ENCODE data around the gene TARP.
A peak's percentile ranks its signal among the peaks of the same experiment; 100 is the strongest.

TARP gene

GRCh38 chr7:38224392-38224791 lies 49.0 kb downstream of the TARP start:
- Histone ChIP-seq H3K4me1 (no peaks in the 10 kb centered on the region), H3K36me3 (peaks cover 0 to 33% of the 10 kb centered on the region in 2 donors), H3K27me3 (no peaks in the 10 kb centered on the region), H3K9me3 (no peaks in the 10 kb centered on the region), H3K4me3 (no peak overlapping the region), H3K27ac (no peak overlapping the region)
- intact Hi-C loops (cut with DNase I): loop anchor here (5.0 kb wide), 2 partner anchors 117 to 322 kb away; no protein-coding TSS in a partner anchor
- TF ChIP-seq POLR2AphosphoS5 (IDR thresholded peaks at IDR 0.05; ENCODE audit: insufficient read depth in 1 of 2, low read depth in 1 of 2) (no peak), POLR2A (IDR thresholded peaks at IDR 0.05) (no peak), CTCF (IDR thresholded peaks at IDR 0.05) (no peak)
- DNase-seq (ENCODE audit: extremely low spot score in 2 of 2): no peak

GRCh38 chr7:38223306-38223705 lies 50.1 kb downstream of the TARP start:
- peaks cover 0 to 31% of the 10 kb centered on the region in 2 donors for H3K36me3 ChIP-seq
- no peak overlapping the region for H3K4me3 ChIP-seq
- H3K9me3 ChIP-seq: no peaks in the 10 kb centered on the region
- intact Hi-C loops (cut with DNase I): loop anchor here (5.0 kb wide), 2 partner anchors 116 to 321 kb away; no protein-coding TSS in a partner anchor
- H3K4me1 ChIP-seq: no peaks in the 10 kb centered on the region
- no peak for DNase-seq (ENCODE audit: extremely low spot score in 2 of 2)
- no peak overlapping the region for H3K27ac ChIP-seq
- TF ChIP-seq POLR2A (IDR thresholded peaks at IDR 0.05) (no peak), POLR2AphosphoS5 (IDR thresholded peaks at IDR 0.05; ENCODE audit: insufficient read depth in 1 of 2, low read depth in 1 of 2) (no peak), CTCF (IDR thresholded peaks at IDR 0.05) (no peak)
- H3K27me3 ChIP-seq: no peaks in the 10 kb centered on the region

- H3K4me3 ChIP-seq: no peak overlapping the region
- H3K9me3 ChIP-seq: no peaks in the 10 kb centered on the region
- H3K4me1 ChIP-seq: no peaks in the 10 kb centered on the region
- TF ChIP-seq POLR2A (IDR thresholded peaks at IDR 0.05) (no peak), CTCF (IDR thresholded peaks at IDR 0.05) (peak; percentile 73 to 92 (median 91)), POLR2AphosphoS5 (IDR thresholded peaks at IDR 0.05; ENCODE audit: insufficient read depth in 1 of 2, low read depth in 1 of 2) (peak in 1 of 2 donors; percentile 37)
- H3K27ac ChIP-seq: no peak overlapping the region
- peaks cover 0 to 37% of the 10 kb centered on the region in 2 donors for H3K36me3 ChIP-seq
- intact Hi-C loops (cut with DNase I): loop anchor here (5.0 kb wide), 2 partner anchors 115 to 320 kb away; no protein-coding TSS in a partner anchor
- DNase-seq (ENCODE audit: extremely low spot score in 2 of 2): no peak
- H3K27me3 ChIP-seq: no peaks in the 10 kb centered on the region
These were observed 50.8 kb downstream of the TARP start for GRCh38 chr7:38222481-38223096.

GRCh38 chr7:38220452-38220851 lies 53.0 kb downstream of the TARP start:
- Histone ChIP-seq H3K27me3 (no peaks in the 10 kb centered on the region), H3K4me1 (peaks cover 5% of the 10 kb centered on the region), H3K36me3 (peaks cover 0 to 47% of the 10 kb centered on the region in 2 donors), H3K9me3 (no peaks in the 10 kb centered on the region), H3K4me3 (no peak overlapping the region), H3K27ac (no peak overlapping the region)
- no peak for TF ChIP-seq POLR2AphosphoS5 (IDR thresholded peaks at IDR 0.05; ENCODE audit: insufficient read depth in 1 of 2, low read depth in 1 of 2)
- no peak for TF ChIP-seq CTCF (IDR thresholded peaks at IDR 0.05)
- intact Hi-C loops (cut with DNase I): loop anchor here (5.0 kb wide), 2 partner anchors 113 to 318 kb away; no protein-coding TSS in a partner anchor
- no peak for DNase-seq (ENCODE audit: extremely low spot score in 2 of 2)

- H3K36me3 ChIP-seq: peaks cover 0 to 42% of the 10 kb centered on the region in 2 donors
These were observed 55.8 kb downstream of the TARP start for GRCh38 chr7:38217672-38218071.

More at GRCh38 chr7:38217672-38218071, 55.8 kb downstream of the TARP start:
- no peaks in the 10 kb centered on the region for H3K27me3 ChIP-seq
- H3K9me3 ChIP-seq: no peaks in the 10 kb centered on the region
- no peak overlapping the region for H3K4me3 ChIP-seq
- TF ChIP-seq CTCF (IDR thresholded peaks at IDR 0.05) (no peak), POLR2AphosphoS5 (IDR thresholded peaks at IDR 0.05; ENCODE audit: insufficient read depth in 1 of 2, low read depth in 1 of 2) (no peak), POLR2A (IDR thresholded peaks at IDR 0.05) (no peak)
- H3K27ac ChIP-seq: no peak overlapping the region
- no peak for DNase-seq (ENCODE audit: extremely low spot score in 2 of 2)
- intact Hi-C loops (cut with DNase I): no loop called here
- peaks cover 12% of the 10 kb centered on the region for H3K4me1 ChIP-seq

All from vagina (tissue), 2 donors.